ENCODE measurements around the gene TACC3.
A peak's percentile ranks its signal among the peaks of the same experiment; 100 is the strongest.

The TACC3 gene

GRCh38 chr4:1703867-1704266 is 17.5 kb upstream of the TACC3 start:
- DNase-seq (ENCODE audit: low read depth, low spot score) = no peak

- no peak for DNase-seq (ENCODE audit: low read depth, low spot score)
Measured at GRCh38 chr4:1705732-1706131, 15.6 kb upstream of the TACC3 start.

GRCh38 chr4:1706358-1706757 is 15.0 kb upstream of the TACC3 start:
- DNase-seq (ENCODE audit: low read depth, low spot score) = no peak

- DNase-seq (ENCODE audit: low read depth, low spot score) = no peak
Measured at GRCh38 chr4:1708581-1708980, 12.7 kb upstream of the TACC3 start.

GRCh38 chr4:1711055-1711570 is 10.2 kb upstream of the TACC3 start:
- DNase-seq (ENCODE audit: low read depth, low spot score) = no peak

- peak; percentile 36 for DNase-seq (ENCODE audit: low read depth, low spot score)
Measured at GRCh38 chr4:1711571-1712215, 9.6 kb upstream of the TACC3 start.

- peak; percentile 96 for DNase-seq (ENCODE audit: low read depth, low spot score)
Measured at GRCh38 chr4:1712216-1713002, 8.9 kb upstream of the TACC3 start, which contains the start of gene SLBP. SLBP (minus strand) TSS chr4:1712319; CDS start chr4:1712188, 131 bp downstream.

- no peak for DNase-seq (ENCODE audit: low read depth, low spot score)
Measured at GRCh38 chr4:1713003-1713851, 8.1 kb upstream of the TACC3 start.

GRCh38 chr4:1714303-1715001 is 6.9 kb upstream of the TACC3 start:
- no peak for DNase-seq (ENCODE audit: low read depth, low spot score)

GRCh38 chr4:1715002-1715758 is 6.1 kb upstream of the TACC3 start:
- DNase-seq (ENCODE audit: low read depth, low spot score) = no peak

- no peak for DNase-seq (ENCODE audit: low read depth, low spot score)
Measured at GRCh38 chr4:1716065-1716945, 5.0 kb upstream of the TACC3 start.

GRCh38 chr4:1717129-1718094 is 3.9 kb upstream of the TACC3 start:
- no peak for DNase-seq (ENCODE audit: low read depth, low spot score)

GRCh38 chr4:1718095-1718850 is 3.0 kb upstream of the TACC3 start:
- no peak for DNase-seq (ENCODE audit: low read depth, low spot score)

GRCh38 chr4:1720163-1720983 is 948 bp upstream of the TACC3 start:
- no peak for DNase-seq (ENCODE audit: low read depth, low spot score)

- no peak for DNase-seq (ENCODE audit: low read depth, low spot score)
Measured at GRCh38 chr4:1721666-1722550, 587 bp downstream of the TACC3 start.
